ENCODE data around the gene TEX22. TPM values are rescaled to one million over a fixed set of nuclear protein-coding genes. Genes with fewer than 3 reads are reported as not detected.

TEX22 gene
- total RNA-seq, 2 experiments from 2014 or later = 1.2 to 2.2 TPM

DNA sequence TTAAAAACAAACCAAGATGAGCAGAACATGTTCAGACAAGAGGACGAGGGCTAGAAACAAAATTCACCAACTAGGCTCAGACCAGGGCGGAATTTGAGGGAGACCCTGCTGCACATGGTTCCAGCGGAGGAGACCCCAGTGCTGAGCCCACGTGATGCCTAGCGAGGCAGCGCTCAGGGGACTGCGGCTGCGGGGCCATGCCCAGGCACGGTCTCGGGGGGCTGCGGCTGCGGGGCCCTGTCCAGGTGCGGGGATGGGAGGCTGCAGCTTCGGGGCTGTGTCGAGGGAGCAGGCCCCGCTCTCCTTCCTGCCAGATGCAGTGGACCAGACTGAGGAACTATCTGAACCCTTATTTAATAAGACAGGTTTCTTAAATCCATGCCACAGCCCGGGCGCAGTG lies 63.6 kb downstream of the TEX22 start:
- H3K4me3 Mint-ChIP-seq = no peak overlapping the region
- ATAC-seq = no peak
- H3K27me3 Mint-ChIP-seq = no peaks in the 10 kb centered on the region

More for the DNA sequence above, 63.6 kb downstream of the TEX22 start:
- no peak overlapping the region for H3K27ac Mint-ChIP-seq
- ChIA-PET POLR2A (interaction anchor here (1.0 kb wide), 1 partner anchor 39 kb away, joined by 3 read pairs; no protein-coding TSS in a partner anchor), CTCF (no interaction called here)
- H3K4me1 Mint-ChIP-seq (ENCODE audit: low read depth) = no peaks in the 10 kb centered on the region
- H3K36me3 Mint-ChIP-seq (ENCODE audit: low read depth) = peaks cover 6% of the 10 kb centered on the region
- no peaks in the 10 kb centered on the region for H3K9me3 Mint-ChIP-seq
- intact Hi-C loops (cut with micrococcal nuclease) = no loop called here
- TF ChIP-seq, protein P1, sequence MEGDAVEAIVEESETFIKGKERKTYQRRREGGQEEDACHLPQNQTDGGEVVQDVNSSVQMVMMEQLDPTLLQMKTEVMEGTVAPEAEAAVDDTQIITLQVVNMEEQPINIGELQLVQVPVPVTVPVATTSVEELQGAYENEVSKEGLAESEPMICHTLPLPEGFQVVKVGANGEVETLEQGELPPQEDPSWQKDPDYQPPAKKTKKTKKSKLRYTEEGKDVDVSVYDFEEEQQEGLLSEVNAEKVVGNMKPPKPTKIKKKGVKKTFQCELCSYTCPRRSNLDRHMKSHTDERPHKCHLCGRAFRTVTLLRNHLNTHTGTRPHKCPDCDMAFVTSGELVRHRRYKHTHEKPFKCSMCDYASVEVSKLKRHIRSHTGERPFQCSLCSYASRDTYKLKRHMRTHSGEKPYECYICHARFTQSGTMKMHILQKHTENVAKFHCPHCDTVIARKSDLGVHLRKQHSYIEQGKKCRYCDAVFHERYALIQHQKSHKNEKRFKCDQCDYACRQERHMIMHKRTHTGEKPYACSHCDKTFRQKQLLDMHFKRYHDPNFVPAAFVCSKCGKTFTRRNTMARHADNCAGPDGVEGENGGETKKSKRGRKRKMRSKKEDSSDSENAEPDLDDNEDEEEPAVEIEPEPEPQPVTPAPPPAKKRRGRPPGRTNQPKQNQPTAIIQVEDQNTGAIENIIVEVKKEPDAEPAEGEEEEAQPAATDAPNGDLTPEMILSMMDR (IDR thresholded peaks at IDR 0.05) = no peak
- no peak for DNase-seq

Other genes starting within 250 kb of the TEX22 start
- gene JAG2, start 229.8 kb upstream of the TEX22 start, total RNA-seq = 1 to 10 TPM; 3.6 to 4.1 TPM
- gene NUDT14, start 217.2 kb upstream of the TEX22 start, total RNA-seq = 1 to 10 TPM; 9.3 to 9.7 TPM
- gene BTBD6, start 150.0 kb upstream of the TEX22 start, total RNA-seq = 10 to 100 TPM; 24.7 to 26.7 TPM
- gene BRF1, start 97.5 kb upstream of the TEX22 start, total RNA-seq = 10 to 100 TPM; 25.3 to 26.6 TPM
- 10 to 100 TPM; 26.7 to 30.4 TPM for gene PACS2, start 83.8 kb upstream of the TEX22 start, total RNA-seq
- gene MTA1, start 21.3 kb downstream of the TEX22 start, total RNA-seq = 100 to 1,000 TPM; 133 to 140 TPM
- under 1 TPM in 1 of 2 experiments, not detected in 1; 0.45 TPM for gene CRIP2, start 76.3 kb downstream of the TEX22 start, total RNA-seq
- 10 to 100 TPM; 93.9 to 95.7 TPM for gene CRIP1, start 88.3 kb downstream of the TEX22 start, total RNA-seq
- 10 to 100 TPM; 30.1 to 31.1 TPM for gene TEDC1, start 92.7 kb downstream of the TEX22 start, total RNA-seq
- 10 to 100 TPM; 12.0 to 12.1 TPM for gene TMEM121, start 128.0 kb downstream of the TEX22 start, total RNA-seq